NCI-H510A treated with DMSO at 0.1 percent for 48 hours (cell line): ENCODE results near the gene HMCN2.

Source experiments
- DNase-seq: peaks from one replicate; lab custom pipeline; 2025; lab: John Stamatoyannopoulos, UW

The HMCN2 gene

GRCh38 chr9:130345897-130346385 is 80.4 kb downstream of the HMCN2 start:
- no peak for DNase-seq

GRCh38 chr9:130346431-130346830 is 80.9 kb downstream of the HMCN2 start:
- no peak for DNase-seq

GRCh38 chr9:130347036-130347435 is 81.5 kb downstream of the HMCN2 start:
- DNase-seq: no peak

DNA sequence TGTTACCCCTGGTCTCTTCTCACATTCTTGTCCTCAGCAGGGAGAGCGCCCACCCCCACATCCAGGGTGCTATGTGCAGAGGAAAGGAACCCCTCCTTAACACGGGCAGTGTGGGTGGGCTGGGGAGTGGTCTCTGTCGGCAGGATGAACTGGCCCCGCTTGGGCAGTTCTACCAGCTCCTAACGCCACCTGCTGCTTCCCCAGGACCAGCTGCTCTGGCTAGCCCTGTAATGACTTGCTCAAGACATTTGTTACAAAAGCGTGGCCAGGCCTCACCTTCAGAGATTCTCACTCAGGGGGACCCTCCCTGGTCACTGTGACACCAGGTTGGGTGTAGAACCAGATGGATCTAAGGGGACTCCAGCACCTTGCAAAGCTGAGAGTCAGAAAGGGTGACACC is 82.4 kb downstream of the HMCN2 start:
- DNase-seq: no peak

- no peak for DNase-seq
These were observed 82.8 kb downstream of the HMCN2 start for GRCh38 chr9:130348341-130348740.

- no peak for DNase-seq
These were observed 83.3 kb downstream of the HMCN2 start for GRCh38 chr9:130348881-130349280.

DNA sequence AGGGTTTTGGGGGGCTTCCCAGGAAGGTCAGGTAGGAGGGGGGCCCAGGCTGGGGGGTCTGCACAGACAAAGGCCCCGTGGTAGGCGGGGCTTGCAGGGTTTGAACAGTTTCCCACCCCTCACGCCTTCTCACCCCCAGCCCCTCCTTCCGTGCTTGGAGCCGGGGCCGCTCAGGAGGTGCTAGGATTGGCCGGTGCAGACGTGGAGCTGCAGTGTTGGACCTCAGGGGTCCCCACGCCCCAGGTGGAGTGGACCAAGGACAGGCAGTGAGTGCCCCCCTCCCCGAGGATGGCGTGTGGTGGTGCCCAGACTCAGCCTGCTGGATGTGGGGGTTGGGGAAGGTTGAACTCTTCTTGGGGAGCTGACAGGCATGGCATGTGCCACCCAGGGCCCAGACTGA is 83.8 kb downstream of the HMCN2 start:
- DNase-seq: no peak

DNA sequence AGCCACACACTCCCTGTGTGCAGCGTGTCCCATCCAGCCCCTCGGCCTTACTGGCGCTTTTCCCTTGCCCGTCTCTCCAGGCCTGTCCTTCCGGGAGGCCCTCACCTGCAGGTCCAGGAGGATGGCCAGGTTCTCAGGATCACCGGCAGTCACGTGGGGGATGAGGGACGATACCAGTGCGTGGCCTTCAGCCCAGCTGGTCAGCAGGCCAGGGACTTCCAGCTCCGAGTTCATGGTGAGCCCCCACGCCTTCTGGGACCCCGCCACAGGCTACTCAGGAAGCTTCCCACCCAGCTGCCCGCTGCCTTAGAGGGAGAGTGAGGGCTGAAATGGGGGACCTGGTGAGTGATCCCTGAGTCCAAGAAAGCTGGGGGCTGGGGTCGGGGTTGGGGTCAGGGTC is 85.8 kb downstream of the HMCN2 start:
- no peak for DNase-seq

- DNase-seq: no peak
These were observed 86.5 kb downstream of the HMCN2 start for GRCh38 chr9:130352081-130352480.

- DNase-seq: no peak
These were observed 87.2 kb downstream of the HMCN2 start for GRCh38 chr9:130352586-130353285.

- no peak for DNase-seq
These were observed 88.8 kb downstream of the HMCN2 start for GRCh38 chr9:130354378-130354777.

DNA sequence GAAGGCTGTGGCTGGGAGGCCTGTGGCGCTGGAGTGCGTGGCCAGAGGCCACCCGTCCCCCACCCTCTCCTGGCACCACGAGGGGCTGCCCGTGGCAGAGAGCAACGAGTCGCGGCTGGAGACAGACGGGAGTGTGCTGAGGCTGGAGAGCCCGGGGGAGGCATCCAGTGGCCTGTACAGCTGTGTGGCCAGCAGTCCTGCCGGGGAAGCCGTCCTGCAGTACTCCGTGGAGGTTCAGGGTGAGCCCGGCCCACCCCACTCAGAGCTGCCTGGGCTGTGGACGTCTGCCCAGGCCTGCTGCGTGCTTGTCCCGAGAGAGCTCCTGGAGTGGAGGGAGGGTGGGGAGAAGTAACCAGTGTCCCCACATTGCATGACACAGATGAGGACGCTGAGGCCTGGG is 89.2 kb downstream of the HMCN2 start:
- no peak for DNase-seq

- no peak for DNase-seq
These were observed 90.5 kb downstream of the HMCN2 start for GRCh38 chr9:130356033-130356432.

- no peak for DNase-seq
These were observed 91.5 kb downstream of the HMCN2 start for GRCh38 chr9:130356877-130357584.

- DNase-seq: no peak
These were observed 93.4 kb downstream of the HMCN2 start for GRCh38 chr9:130358928-130359327.

DNA sequence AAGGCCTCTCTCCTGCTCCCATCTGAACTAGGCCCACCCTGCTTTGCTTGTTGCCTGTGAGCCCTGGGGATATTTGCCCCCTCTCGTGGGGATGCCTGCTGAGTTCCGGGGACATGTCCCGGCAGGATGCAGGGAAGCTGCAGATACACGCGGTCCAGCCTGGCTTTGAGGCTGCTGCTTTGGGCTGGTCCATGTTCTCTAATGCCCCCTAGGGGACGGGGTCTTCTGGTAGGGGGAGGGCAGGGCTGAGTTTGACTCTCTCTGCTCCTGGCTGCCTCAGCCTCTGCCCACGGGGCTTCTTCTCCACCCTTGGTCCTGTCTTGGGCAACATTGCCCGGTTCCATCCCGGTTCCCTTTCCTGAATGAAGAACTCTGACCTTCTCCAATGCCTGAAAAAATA is 94.3 kb downstream of the HMCN2 start:
- DNase-seq: no peak

DNA sequence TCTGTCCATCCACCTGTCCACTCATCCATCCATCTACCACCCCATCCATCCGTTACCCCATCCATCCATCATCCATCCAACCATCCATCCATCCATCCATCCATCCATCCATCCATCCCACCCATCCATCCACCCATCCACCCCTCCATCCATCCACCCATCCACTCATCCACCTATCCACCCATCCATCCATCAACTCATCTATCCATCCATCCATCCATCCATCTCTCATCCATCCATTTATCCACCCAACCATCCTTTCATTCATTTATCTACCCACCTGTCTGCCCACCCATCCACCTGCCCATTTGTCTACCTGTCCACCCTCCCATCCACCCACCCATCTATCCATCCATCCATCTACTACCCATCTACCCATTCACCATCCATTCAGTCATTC is 95.1 kb downstream of the HMCN2 start:
- no peak for DNase-seq

DNA sequence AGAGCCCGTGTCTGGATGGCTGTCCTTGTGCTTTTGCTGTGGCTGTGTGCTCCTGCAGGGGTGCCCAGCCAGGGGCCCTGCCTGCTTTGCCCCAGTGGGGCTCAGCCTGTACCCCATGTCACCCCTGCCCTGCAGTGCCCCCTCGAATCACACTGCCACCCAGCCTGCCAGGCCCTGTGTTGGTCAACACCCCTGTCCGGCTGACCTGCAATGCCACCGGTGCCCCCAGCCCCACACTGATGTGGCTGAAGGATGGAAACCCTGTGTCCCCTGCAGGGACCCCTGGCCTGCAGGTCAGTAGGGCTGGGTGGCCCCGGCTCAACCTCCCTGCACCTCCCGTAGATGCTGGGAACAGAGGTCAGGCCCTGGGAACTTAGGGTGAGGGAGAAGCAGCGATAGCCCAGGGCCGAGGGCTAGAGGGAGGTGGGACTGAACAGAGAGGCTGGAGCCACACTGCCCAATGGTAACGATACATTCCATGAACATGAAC is 96.4 kb downstream of the HMCN2 start:
- no peak for DNase-seq

DNA sequence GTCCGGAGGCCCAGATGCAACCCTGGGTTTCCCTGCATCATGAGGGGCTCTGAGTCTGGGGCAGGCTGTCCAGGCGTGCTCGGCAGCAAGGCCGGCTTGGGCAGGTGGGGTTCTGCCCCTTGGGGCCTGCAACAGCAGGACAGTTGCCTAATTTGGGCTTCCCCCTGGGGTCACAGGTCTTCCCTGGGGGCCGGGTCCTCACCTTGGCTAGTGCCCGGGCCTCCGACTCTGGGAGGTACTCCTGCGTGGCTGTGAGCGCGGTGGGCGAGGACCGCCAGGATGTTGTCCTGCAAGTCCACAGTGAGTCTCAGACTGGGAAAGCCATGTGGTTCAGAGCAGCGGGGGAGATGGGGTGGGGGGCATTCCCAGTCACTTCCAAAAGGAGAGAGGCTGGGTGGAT is 97.1 kb downstream of the HMCN2 start:
- no peak for DNase-seq

DNA sequence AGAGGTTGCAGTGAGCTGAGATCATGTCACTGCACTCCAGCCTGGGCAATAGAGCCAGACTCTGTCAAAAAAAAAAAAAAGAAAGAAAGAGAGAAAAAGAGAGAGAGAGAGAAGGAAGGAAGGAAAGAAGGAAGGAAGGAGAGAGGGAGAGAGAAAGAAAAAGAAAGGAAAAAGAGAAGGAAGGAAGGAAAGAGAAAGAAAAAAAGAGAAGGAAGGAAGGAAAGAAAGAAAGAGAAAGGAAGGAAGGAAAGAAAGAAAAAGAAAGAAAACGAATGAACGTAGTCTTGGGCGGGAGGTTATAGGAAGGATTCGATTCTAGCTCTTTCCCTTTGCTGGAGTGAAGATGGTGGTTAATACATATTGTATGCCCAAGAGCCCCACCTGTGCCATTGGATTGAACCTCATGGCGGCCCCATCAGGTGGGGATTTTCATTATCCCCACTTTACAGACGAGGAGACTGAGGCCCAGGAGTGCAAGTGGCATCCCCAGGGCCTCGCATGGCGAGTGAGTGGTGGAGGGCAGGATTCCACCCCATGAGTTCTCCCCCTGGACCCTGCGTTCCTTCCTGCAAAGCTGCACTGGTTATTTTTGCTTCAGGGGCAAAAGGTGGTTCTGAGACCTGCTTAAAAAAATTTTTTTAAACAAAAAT is 98.3 kb downstream of the HMCN2 start:
- DNase-seq: no peak

DNA sequence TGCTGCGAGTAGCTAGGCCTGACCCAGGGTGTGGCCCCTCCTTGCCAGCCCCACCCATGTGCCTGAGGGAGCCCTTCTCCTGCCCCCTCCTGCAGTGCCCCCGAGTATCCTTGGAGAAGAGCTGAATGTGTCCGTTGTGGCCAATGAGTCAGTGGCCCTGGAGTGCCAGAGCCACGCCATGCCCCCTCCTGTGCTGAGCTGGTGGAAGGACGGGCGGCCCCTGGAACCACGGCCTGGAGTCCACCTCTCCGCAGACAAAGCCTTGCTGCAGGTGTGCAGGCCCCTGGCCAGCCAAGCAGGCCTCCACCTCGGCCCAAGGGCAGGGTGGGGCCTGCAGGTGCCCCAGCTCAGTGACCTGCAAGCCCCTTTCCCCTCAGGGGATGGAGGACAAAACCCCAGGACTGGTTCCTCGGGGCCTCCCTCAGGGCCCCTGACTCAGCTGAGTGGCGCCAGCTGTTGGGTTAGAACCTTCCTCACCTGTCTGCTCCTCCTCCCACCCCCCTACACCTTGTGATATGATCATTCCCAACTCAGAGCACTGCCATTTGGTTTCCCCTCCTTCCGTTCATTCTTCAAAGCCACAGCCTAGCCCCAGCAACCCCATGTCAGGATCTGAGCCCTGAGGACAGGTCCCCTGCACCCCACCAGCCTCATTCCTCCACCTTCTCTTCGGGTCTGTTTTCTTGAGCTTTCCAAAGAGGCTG is 99.2 kb downstream of the HMCN2 start:
- DNase-seq: no peak

DNA sequence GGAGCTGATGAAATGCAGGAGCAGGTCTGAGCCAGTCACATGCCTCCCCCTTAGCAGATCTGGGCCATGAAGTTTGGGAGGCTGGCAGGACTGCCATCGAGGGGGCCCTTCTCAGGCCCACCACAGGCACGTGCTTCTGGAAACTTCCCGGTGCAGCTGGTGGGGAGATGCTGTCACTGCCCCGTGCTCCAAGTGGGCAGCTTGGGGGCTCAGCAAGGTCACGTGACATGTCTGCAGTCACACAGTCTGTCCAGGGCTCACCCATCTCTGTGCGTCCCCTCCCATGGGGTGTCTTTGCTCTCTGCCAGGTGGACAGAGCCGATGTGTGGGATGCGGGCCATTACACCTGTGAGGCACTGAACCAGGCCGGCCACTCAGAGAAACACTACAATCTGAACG is 99.8 kb downstream of the HMCN2 start:
- DNase-seq: no peak
